Peyer's patch (tissue), 4 donors: ENCODE measurements around the gene ZNF827. TPM values are rescaled to one million over a fixed set of nuclear protein-coding genes. Genes with fewer than 3 reads are reported as not detected.

Experiments
- DNase-seq, 3 donors: peaks; one replicate each; pipeline ENCODE4 v3.0.0-alpha.2; 2017 to 2019
- H3K27ac ChIP-seq, 4 donors: fragments of 200-600 bp; sonication (generic); one replicate each; pipeline ENCODE4 v1.5.1; 2016 to 2019
- H3K27me3 ChIP-seq, 2 donors: fragments of 200-600 bp; sonication (generic); one replicate each; pipeline ENCODE4 v1.5.1; 2019
- H3K36me3 ChIP-seq, 3 donors: fragments of 200-600 bp; sonication (generic); one replicate each; pipeline ENCODE4 v1.5.1; 2016 to 2019
- H3K4me1 ChIP-seq, 4 donors: fragments of 200-600 bp; sonication (generic); one replicate each; pipeline ENCODE4 v1.5.1; 2016 to 2019
- H3K4me3 ChIP-seq, 4 donors: fragments of 200-600 bp; sonication (generic); 1 replicate in 3 of 4; 2 replicates in 1 of 4; pipeline ENCODE4 v1.5.1; 2016 to 2019; ENCODE audit warnings: mild to moderate bottlenecking in 1 of 4
- H3K9me3 ChIP-seq, 4 donors: fragments of 200-600 bp; sonication (generic); one replicate each; pipeline ENCODE4 v1.5.1; 2016 to 2019; ENCODE audit warnings: mild to moderate bottlenecking in 1 of 4
- CTCF ChIP-seq, 6 experiments: fragments of 450-650 bp in 4 of 6; fragments of 200-600 bp in 2 of 6; sonication (generic) in 1 of 6; IDR thresholded peaks; one replicate each; pipeline ENCODE4 v1.5.1; 2017 to 2019; ENCODE audit warnings: antibody characterized with exemption in 6 of 6, mild to moderate bottlenecking in 3 of 6, moderate library complexity in 1 of 6
- POLR2A ChIP-seq, 2 donors: fragments of 450-650 bp; IDR thresholded peaks; one replicate each; pipeline ENCODE4 v1.5.1; 2017; ENCODE audit warnings: antibody characterized with exemption in 2 of 2, mild to moderate bottlenecking in 2 of 2, moderate library complexity in 2 of 2
- total RNA-seq, 4 donors: library from RNA; depleted of rRNA; stranded (reverse); fragments of >200 nt; gene quantifications; one replicate each; pipeline ENCODE4 v1.1.0, GENCODE V29; 2016

ZNF827 gene
- total RNA-seq, 4 donors from 2014 or later: 46.3 to 206 (median 60.5) TPM

- Histone ChIP-seq H3K27me3 (no peaks in the 10 kb centered on the region), H3K9me3 (no peaks in the 10 kb centered on the region), H3K27ac (no peak overlapping the region), H3K4me3 (no peak overlapping the region), H3K36me3 (no peaks in the 10 kb centered on the region), H3K4me1 (peaks cover 0 to 6% (median 0%) of the 10 kb centered on the region in 4 donors)
- TF ChIP-seq POLR2A (IDR thresholded peaks at IDR 0.05): no peak
- no peak for TF ChIP-seq CTCF (IDR thresholded peaks at IDR 0.05)
- no peak for DNase-seq
Measured at GRCh38 chr4:145804116-145804515, 134.5 kb downstream of the ZNF827 start.

GRCh38 chr4:145799223-145799622 is 139.4 kb downstream of the ZNF827 start:
- H3K27ac ChIP-seq: no peak overlapping the region
- H3K4me1 ChIP-seq: no peaks in the 10 kb centered on the region
- no peak for DNase-seq
- no peaks in the 10 kb centered on the region for H3K9me3 ChIP-seq
- peaks cover 0 to 6% (median 0%) of the 10 kb centered on the region in 3 donors for H3K36me3 ChIP-seq
- no peaks in the 10 kb centered on the region for H3K27me3 ChIP-seq
- TF ChIP-seq POLR2A (IDR thresholded peaks at IDR 0.05) (no peak), CTCF (IDR thresholded peaks at IDR 0.05) (no peak)
- H3K4me3 ChIP-seq: no peak overlapping the region

GRCh38 chr4:145797278-145797677 is 141.3 kb downstream of the ZNF827 start:
- H3K4me3 ChIP-seq: no peak overlapping the region
- no peaks in the 10 kb centered on the region for H3K4me1 ChIP-seq
- no peaks in the 10 kb centered on the region for H3K9me3 ChIP-seq
- peaks cover 0 to 6% (median 0%) of the 10 kb centered on the region in 3 donors for H3K36me3 ChIP-seq
- H3K27ac ChIP-seq: no peak overlapping the region
- DNase-seq: no peak
- no peak for TF ChIP-seq POLR2A (IDR thresholded peaks at IDR 0.05)
- no peak for TF ChIP-seq CTCF (IDR thresholded peaks at IDR 0.05)
- H3K27me3 ChIP-seq: no peaks in the 10 kb centered on the region

GRCh38 chr4:145796346-145796745 is 142.3 kb downstream of the ZNF827 start:
- no peak for DNase-seq
- H3K27ac ChIP-seq: no peak overlapping the region

GRCh38 chr4:145795521-145795920 is 143.1 kb downstream of the ZNF827 start:
- no peak for DNase-seq
- H3K4me1 ChIP-seq: no peaks in the 10 kb centered on the region
- H3K4me3 ChIP-seq: no peak overlapping the region
- no peaks in the 10 kb centered on the region for H3K27me3 ChIP-seq
- H3K36me3 ChIP-seq: peaks cover 0 to 6% (median 0%) of the 10 kb centered on the region in 3 donors
- no peak for TF ChIP-seq CTCF (IDR thresholded peaks at IDR 0.05)
- TF ChIP-seq POLR2A (IDR thresholded peaks at IDR 0.05): no peak
- H3K27ac ChIP-seq: no peak overlapping the region
- no peaks in the 10 kb centered on the region for H3K9me3 ChIP-seq

More at GRCh38 chr4:145796346-145796745, 142.3 kb downstream of the ZNF827 start:
- Histone ChIP-seq H3K4me1 (no peaks in the 10 kb centered on the region), H3K27me3 (no peaks in the 10 kb centered on the region), H3K36me3 (peaks cover 0 to 6% (median 0%) of the 10 kb centered on the region in 3 donors), H3K9me3 (no peaks in the 10 kb centered on the region), H3K4me3 (no peak overlapping the region)
- TF ChIP-seq CTCF (IDR thresholded peaks at IDR 0.05) (no peak), POLR2A (IDR thresholded peaks at IDR 0.05) (no peak)

- Histone ChIP-seq H3K36me3 (peaks cover 0 to 6% (median 0%) of the 10 kb centered on the region in 3 donors), H3K4me1 (no peaks in the 10 kb centered on the region), H3K27me3 (no peaks in the 10 kb centered on the region), H3K27ac (no peak overlapping the region), H3K9me3 (no peaks in the 10 kb centered on the region), H3K4me3 (no peak overlapping the region)
- no peak for TF ChIP-seq POLR2A (IDR thresholded peaks at IDR 0.05)
- no peak for DNase-seq
Measured at GRCh38 chr4:145792429-145792828, 146.2 kb downstream of the ZNF827 start.
